Renal cortical epithelial cell (primary cell): ENCODE results near the gene AP2B1. TPM values are rescaled to one million over a fixed set of nuclear protein-coding genes. Genes with fewer than 3 reads are reported as not detected.
"Not testable (repeated sequence)": the region's sequence is repeated elsewhere in the genome, so short reads cannot be mapped to it uniquely, and the experiment has no call there.

Experiments
- DNase-seq: peaks from one replicate; pipeline ENCODE4 v3.0.0-alpha.2; 2011; ENCODE audit warnings: low read depth
- total RNA-seq: library from RNA; depleted of rRNA; stranded (reverse); fragments of >200 nt; gene quantifications from 2 replicates; pipeline ENCODE4 v1.2.3, GENCODE V29; 2014

AP2B1 gene
- 134 and 233 TPM in 2 replicates for total RNA-seq

- DNase-seq, result peak; percentile 88
These were observed at the start of gene AP2B1 for GRCh38 chr17:35587074-35587961. Gene AP2B1, plus strand, starts transcription at chr17:35587322. Its CDS starts 6,709 bp downstream, at chr17:35594031.

GRCh38 chr17:35537601-35538141 is 49.5 kb upstream of the AP2B1 start, which contains the start of gene SLFN12L:
Gene SLFN12L, minus strand, starts transcription at chr17:35537678. Its CDS starts 15,314 bp downstream, at chr17:35522364.
- DNase-seq, result no peak

- DNase-seq, result no peak
These were observed 47.5 kb upstream of the AP2B1 start for GRCh38 chr17:35539659-35540026.

- DNase-seq, result no peak
These were observed 46.3 kb upstream of the AP2B1 start for GRCh38 chr17:35540589-35541404.

GRCh38 chr17:35541434-35541833 is 45.7 kb upstream of the AP2B1 start:
- DNase-seq, result no peak

GRCh38 chr17:35542990-35543389 is 44.1 kb upstream of the AP2B1 start:
- no peak for DNase-seq

GRCh38 chr17:35543856-35544255 is 43.3 kb upstream of the AP2B1 start:
- DNase-seq, result no peak

GRCh38 chr17:35545150-35545549 is 42.0 kb upstream of the AP2B1 start:
- no peak for DNase-seq

GRCh38 chr17:35546487-35546886 is 40.6 kb upstream of the AP2B1 start:
- no peak for DNase-seq

- DNase-seq, result no peak
These were observed 38.8 kb upstream of the AP2B1 start for GRCh38 chr17:35548208-35548810.

GRCh38 chr17:35548978-35549377 is 38.1 kb upstream of the AP2B1 start:
- peak; percentile 7 for DNase-seq

- DNase-seq, result no peak
These were observed 33.8 kb upstream of the AP2B1 start for GRCh38 chr17:35553310-35553709.

GRCh38 chr17:35554668-35555067 is 32.5 kb upstream of the AP2B1 start:
- DNase-seq, result no peak

GRCh38 chr17:35555691-35556090 is 31.4 kb upstream of the AP2B1 start:
- no peak for DNase-seq

- no peak for DNase-seq
These were observed 29.8 kb upstream of the AP2B1 start for GRCh38 chr17:35557353-35557752.

GRCh38 chr17:35559495-35560210 is 27.5 kb upstream of the AP2B1 start:
- DNase-seq, result no peak

- no peak for DNase-seq
These were observed 26.4 kb upstream of the AP2B1 start, which contains the start of gene SLFN14 for GRCh38 chr17:35560703-35561102. Gene SLFN14, minus strand, starts transcription at chr17:35560819. Its CDS starts 2,757 bp downstream, at chr17:35558062.

- DNase-seq, result not testable (repeated sequence)
These were observed 23.9 kb upstream of the AP2B1 start for GRCh38 chr17:35563181-35563580.

- no peak for DNase-seq
These were observed 20.2 kb upstream of the AP2B1 start for GRCh38 chr17:35566968-35567367.

GRCh38 chr17:35568561-35568960 is 18.6 kb upstream of the AP2B1 start:
- DNase-seq, result peak; percentile 47

GRCh38 chr17:35569405-35569804 is 17.7 kb upstream of the AP2B1 start:
- DNase-seq, result no peak
